Activated CD4-positive, alpha-beta T cell treated with anti-CD3 and anti-CD28 coated beads, Interleukin-10, Interleukin-2, amounts not matched to agents 100 ng/mL and 50 ng/mL, durations not matched to agents 16 hours and 8 hours (primary cell): Measurements from ENCODE around the gene XRCC1.
A peak's percentile ranks its signal among the peaks of the same experiment; 100 is the strongest.

Source experiments
- DNase-seq: peaks from one replicate; pipeline ENCODE4 v3.0.0-alpha.2; 2020

The XRCC1 gene

GRCh38 chr19:43507880-43508279 lies 67.4 kb downstream of the XRCC1 start:
- DNase-seq = no peak

DNA sequence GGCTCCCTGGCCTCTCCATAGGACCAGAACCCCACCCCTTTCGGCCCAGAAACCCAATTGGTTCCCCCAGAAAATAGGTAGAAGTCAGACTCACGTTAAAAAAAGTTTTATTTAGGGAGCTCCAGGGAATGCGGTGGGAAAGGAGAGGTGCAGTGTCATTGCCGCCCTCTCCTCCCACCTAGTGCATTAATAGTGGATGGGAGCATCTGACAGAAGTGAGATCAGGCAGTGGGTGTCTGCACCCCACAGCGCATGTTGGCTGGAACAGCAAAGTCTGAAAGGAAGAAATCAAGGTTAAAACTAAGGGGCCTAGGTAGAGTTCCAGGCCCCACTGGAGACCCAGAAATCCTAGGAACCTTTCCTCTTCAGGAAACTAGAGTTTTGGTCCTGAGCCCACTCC lies 68.7 kb downstream of the XRCC1 start:
- no peak for DNase-seq

DNA sequence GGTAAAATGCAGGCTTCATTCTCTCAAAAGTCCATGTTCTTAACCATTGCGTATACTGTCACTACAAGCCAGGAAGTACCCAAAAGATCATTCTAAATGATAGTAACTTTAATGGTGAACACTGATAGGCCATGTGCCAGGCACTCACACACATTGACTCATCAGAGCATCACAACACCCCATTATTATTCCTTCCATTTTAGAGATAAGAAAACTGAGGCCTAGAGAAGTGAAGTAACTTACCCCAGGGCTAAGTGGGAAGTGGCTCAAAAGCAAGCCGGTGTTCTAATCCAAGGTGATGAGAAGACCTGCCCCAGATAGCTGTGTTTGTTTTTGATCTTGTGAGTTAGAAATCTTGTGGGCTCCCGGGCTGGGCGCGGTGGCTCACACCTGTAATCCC lies 69.4 kb downstream of the XRCC1 start:
- DNase-seq = no peak

GRCh38 chr19:43505186-43505456 lies 70.2 kb downstream of the XRCC1 start:
- no peak for DNase-seq

DNA sequence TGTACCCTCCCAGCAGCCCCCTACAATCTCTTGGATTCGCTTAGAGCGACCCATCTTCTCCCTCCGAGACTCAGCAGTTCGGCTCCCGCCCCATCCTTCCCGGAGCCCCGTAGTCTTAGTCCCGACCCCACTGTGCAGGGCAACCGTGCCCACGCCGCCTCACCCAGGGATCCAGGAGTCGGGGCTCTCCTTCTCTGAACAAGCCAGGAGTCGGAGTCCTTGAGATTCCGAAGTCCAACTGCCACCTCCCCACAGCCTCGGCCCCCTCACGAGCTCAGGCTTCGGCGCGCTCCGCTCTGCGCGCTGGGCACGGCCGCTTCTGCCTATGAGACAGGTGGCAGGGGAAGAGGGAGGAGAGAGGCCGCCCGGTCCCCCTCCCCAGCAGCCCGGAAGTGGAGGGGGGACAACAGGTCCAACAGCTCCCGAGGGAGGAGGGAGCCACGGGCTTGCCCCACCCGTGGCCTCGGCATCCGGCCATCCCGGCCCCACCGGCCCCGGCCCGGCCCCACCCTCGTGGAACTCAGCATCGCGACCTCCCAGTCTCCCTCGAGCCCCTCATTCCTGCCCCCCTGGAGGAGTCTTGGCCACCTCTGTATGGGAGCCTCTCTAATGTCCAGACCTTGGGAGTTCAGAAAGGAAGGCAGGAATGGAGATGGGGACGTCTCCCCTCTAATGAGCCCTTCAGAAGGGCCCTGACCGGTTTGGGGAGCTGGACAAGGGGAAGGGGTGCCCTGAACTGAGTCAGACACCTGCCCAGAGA lies 70.7 kb downstream of the XRCC1 start, which contains the start of gene PHLDB3:
PHLDB3 (minus strand) TSS at position 321 of the 760 bp plus-strand sequence. CDS start 628 bp downstream, outside the sequence.
- DNase-seq = peak; percentile 43

DNA sequence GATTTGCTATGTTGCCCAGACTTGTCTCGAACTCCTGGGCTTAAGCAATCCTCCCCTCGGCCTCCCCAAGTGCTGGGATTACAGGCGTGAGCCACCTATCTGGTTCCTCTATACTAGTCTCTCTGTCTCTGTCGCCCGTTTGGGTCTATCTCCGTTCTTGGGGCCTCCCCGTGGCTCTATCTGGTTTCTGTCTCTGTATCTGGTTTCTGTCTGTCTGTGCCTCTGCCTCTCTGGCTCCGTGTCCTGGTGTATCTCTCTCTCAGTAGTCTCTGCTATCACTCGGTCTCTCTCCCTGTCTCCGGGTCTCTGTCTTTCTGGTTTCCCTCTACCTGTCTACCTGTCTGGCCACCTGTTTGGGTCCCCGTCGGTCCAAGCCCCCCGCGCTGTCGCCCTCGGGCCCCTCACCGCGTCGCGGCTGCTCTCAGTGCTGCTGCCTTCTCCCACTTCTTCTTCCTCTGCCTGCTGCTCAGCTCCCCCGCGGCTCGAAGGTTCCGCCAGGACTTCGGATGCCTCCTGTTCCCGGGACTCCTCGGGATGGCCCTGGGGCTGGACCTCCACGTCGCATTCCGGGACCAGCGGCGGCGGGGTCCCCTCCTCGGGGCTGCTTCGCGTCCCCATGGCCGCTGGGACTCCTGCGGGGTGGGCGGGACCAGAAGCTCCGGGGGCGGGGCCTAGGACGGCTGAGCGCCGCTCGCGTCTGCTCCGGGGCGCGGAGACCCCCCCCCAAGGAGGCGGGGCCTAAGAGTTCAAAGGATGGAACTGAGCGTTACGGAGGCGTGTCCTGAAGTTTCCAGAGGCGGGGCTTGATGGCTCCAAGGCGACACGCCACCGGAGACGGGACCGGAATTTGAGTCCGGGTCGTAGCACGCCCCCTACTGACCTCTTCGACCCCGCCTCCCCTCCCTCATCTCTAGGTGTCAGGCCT lies 71.6 kb downstream of the XRCC1 start:
- peak; percentile 98 for DNase-seq

- DNase-seq = no peak
These were observed 72.8 kb downstream of the XRCC1 start for GRCh38 chr19:43502419-43502976.

DNA sequence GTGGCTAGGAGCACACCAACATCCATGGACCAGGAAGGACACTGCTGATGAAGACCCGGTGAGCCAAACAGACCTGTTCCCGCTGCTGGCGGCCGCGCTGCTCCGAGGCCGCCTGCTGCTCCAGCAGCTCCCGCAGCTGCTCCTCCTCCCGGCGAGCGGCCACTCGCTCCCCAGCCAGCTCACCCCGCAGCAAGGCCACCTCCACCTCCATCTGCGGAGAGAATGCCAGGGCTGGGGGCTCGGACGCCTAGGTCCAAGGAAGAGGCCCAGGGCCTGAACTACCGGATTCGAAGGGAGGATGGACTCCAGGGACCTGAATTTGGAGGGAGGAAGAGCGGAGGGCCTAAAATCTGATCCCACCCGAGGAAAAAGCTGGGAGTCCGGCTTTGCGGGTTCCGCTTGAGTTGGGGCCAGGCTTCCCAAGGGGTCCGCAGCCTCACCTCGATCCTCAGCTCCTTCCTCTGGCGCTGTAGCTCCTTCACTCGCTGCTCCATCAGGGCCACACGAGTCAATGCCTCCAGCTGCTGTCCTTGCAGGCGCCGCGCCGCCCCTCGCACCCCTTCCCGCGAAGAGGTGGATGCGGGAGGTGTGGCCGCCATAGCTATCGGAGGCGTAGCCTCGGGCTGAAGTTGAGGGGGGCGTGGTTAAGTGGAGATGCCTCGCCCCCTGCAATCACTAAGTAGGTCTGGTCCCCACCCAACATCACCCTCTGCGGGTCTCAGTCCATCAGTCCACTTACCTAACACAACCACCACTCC lies 73.5 kb downstream of the XRCC1 start:
- no peak for DNase-seq

GRCh38 chr19:43499042-43499441 lies 76.3 kb downstream of the XRCC1 start:
- no peak for DNase-seq

- DNase-seq = no peak
These were observed 77.0 kb downstream of the XRCC1 start for GRCh38 chr19:43498233-43498842.

- DNase-seq = no peak
These were observed 78.4 kb downstream of the XRCC1 start for GRCh38 chr19:43496960-43497359.

- DNase-seq = no peak
These were observed 80.2 kb downstream of the XRCC1 start for GRCh38 chr19:43495082-43495481.
